ENCODE results near the gene CTNNA2.

GRCh38 chr2:80169811-80170594 is 657.2 kb downstream of the CTNNA2 start:
- no peak for TF ChIP-seq CTCF (IDR thresholded peaks at IDR 0.05)
- TF ChIP-seq POLR2A (IDR thresholded peaks at IDR 0.05): no peak

Data from uterus (tissue), 2 donors.